Activated naive CD8-positive, alpha-beta T cell treated with anti-CD3 and anti-CD28 coated beads, Interleukin-2, amount 50 U/mL, for 24 hours (primary cell): ENCODE results near the gene NMNAT2.

ENCODE experiments used
- ATAC-seq: fragments of 150-1000 bp; cut with Tn5 transposase; one replicate; pipeline ENCODE4 v1.10.0; 2021
- DNase-seq: peaks from one replicate; pipeline ENCODE4 v3.0.0; 2021
- H3K27ac Mint-ChIP-seq: one replicate; pipeline ENCODE4 v1.8.0; 2021; ENCODE audit warnings: mild to moderate bottlenecking, mixed read lengths
- H3K27me3 Mint-ChIP-seq: one replicate; pipeline ENCODE4 v1.8.0; 2021; ENCODE audit warnings: mixed read lengths
- H3K36me3 Mint-ChIP-seq: one replicate; pipeline ENCODE4 v1.8.0; 2021; ENCODE audit warnings: low read depth, mixed read lengths
- H3K4me1 Mint-ChIP-seq: one replicate; pipeline ENCODE4 v1.8.0; 2021; ENCODE audit warnings: mixed read lengths
- H3K4me3 Mint-ChIP-seq: one replicate; pipeline ENCODE4 v1.8.0; 2021; ENCODE audit warnings: mild to moderate bottlenecking, moderate library complexity, mixed read lengths
- H3K9me3 Mint-ChIP-seq: one replicate; pipeline ENCODE4 v1.8.0; 2021; ENCODE audit warnings: mixed read lengths

The NMNAT2 gene

DNA sequence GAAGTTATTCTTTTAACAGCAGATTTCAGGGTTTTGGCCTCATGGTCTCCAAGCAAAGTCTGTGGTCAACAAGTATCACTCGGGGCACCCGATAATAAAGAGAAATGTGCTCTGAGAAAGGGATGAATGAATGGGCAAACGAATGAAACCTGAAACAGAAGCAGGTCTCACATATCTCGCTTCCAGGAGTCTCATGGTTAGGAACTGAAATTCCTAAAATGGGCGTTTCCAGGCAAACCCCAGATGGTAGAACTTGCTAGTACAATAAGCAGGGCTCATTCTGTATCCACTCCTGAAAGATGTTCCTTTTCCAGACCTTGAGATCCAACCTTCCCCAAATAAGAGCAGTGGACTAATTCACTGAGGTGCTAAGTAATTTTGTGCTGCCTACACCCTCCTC, 144.9 kb downstream of the NMNAT2 start:
- ATAC-seq (no peak), DNase-seq (no peak)
- no peaks in the 10 kb centered on the region for H3K27me3 Mint-ChIP-seq
- H3K4me1 Mint-ChIP-seq = no peaks in the 10 kb centered on the region
- no peaks in the 10 kb centered on the region for H3K9me3 Mint-ChIP-seq
- H3K36me3 Mint-ChIP-seq = no peaks in the 10 kb centered on the region
- H3K4me3 Mint-ChIP-seq = no peak overlapping the region
- H3K27ac Mint-ChIP-seq = no peak overlapping the region

DNA sequence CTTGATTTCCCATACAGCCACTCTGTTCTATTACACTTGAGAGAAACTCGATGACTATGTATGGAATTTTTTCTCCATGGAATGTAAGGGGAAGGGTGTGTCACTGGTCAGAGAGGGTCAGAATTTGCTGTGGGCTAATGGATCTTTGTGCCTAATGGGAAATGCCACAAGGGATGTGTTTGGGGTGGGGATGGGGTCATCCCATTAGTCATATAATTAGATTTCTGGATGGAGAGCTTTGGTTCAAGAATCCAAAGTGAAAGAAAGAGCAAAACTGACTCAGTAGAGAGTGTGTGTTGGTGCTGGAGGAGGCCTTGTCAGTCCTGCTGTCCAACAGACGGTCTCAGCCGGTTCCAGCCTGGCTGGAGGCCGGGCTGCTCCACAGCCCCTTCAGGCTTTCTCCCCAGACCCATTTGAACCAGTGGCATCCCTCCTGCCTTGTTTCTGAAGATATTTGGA, 145.8 kb downstream of the NMNAT2 start:
- H3K27ac Mint-ChIP-seq = no peak overlapping the region
- H3K4me1 Mint-ChIP-seq = no peaks in the 10 kb centered on the region
- no peak overlapping the region for H3K4me3 Mint-ChIP-seq
- H3K36me3 Mint-ChIP-seq = no peaks in the 10 kb centered on the region
- H3K27me3 Mint-ChIP-seq = no peaks in the 10 kb centered on the region
- ATAC-seq (no peak), DNase-seq (no peak)
- no peaks in the 10 kb centered on the region for H3K9me3 Mint-ChIP-seq

DNA sequence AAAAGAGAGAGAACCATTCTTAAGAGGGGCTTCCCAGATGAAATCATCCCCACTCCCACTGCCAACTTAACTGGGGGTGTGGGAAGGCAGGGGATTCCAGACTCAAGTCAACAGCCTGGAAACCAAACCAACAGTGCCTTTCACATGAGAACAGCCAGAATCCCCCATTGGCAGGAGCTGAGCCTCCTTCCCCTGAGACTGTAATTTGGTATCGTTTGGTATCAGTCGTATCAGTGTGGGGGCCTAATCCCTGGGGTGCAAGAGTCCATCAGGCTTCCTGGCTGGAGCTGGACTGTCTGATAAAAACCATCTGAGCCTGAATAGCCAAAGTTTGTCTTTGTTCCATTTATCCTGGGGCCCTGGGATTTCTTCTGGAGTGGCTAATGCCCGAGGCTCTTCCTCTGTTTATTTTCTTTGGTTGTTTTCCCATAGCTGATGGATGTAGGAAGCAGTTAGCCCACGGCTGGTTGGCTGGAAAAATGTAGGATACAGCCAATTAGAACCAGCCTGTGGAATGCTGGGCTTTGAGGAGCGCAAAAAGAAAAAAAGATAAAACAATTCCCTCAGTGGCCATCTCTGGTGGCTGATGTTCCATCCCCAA, 147.5 kb downstream of the NMNAT2 start:
- no peak for ATAC-seq
- no peaks in the 10 kb centered on the region for H3K9me3 Mint-ChIP-seq

DNA sequence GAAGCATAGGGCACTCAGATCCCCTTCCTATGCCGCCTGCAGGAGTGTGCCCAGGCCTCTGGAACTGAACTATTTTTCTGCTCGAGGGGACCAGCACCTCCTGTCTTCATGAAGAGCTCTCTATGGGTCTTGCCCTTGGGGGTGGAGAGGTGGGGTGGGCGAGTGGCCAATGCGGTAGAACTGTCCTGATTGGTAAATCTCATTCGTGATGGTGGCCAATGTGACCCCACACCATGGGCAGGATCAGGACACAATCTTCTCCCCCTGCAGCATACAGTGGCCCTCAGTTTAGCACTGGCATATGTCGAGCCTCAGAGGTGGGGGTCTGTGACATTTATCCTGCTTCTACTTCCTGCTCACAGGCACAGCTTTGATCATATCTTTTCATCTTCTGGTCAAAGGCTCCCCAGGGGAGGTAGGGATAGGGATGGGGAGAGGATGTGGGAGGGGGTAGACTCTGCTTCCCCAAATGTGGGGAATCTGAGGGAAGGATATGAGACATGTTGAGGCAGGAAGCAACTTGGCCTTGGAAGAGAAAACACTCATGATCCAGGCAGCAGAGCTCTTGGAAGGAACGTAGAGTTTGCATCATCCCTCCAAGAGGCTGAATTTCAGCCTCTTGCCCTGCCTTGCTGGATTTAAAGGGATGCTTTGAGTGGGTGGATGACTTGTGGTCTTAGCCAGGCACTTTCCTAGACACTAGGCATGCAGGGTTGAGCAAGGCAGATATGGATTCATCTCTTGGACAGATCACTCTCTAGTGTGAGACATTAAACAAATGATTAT, 150.3 kb downstream of the NMNAT2 start:
- no peak for DNase-seq
- no peaks in the 10 kb centered on the region for H3K36me3 Mint-ChIP-seq
- H3K4me1 Mint-ChIP-seq = no peaks in the 10 kb centered on the region
- H3K9me3 Mint-ChIP-seq = no peaks in the 10 kb centered on the region
- H3K27ac Mint-ChIP-seq = no peak overlapping the region
- ATAC-seq = no peak
- no peak overlapping the region for H3K4me3 Mint-ChIP-seq
- H3K27me3 Mint-ChIP-seq = peaks cover 6% of the 10 kb centered on the region

More for the DNA sequence above, 147.5 kb downstream of the NMNAT2 start:
- H3K27ac Mint-ChIP-seq = no peak overlapping the region
- no peaks in the 10 kb centered on the region for H3K4me1 Mint-ChIP-seq
- no peak overlapping the region for H3K4me3 Mint-ChIP-seq
- no peak for DNase-seq
- H3K27me3 Mint-ChIP-seq = peaks cover 2% of the 10 kb centered on the region
- no peaks in the 10 kb centered on the region for H3K36me3 Mint-ChIP-seq

DNA sequence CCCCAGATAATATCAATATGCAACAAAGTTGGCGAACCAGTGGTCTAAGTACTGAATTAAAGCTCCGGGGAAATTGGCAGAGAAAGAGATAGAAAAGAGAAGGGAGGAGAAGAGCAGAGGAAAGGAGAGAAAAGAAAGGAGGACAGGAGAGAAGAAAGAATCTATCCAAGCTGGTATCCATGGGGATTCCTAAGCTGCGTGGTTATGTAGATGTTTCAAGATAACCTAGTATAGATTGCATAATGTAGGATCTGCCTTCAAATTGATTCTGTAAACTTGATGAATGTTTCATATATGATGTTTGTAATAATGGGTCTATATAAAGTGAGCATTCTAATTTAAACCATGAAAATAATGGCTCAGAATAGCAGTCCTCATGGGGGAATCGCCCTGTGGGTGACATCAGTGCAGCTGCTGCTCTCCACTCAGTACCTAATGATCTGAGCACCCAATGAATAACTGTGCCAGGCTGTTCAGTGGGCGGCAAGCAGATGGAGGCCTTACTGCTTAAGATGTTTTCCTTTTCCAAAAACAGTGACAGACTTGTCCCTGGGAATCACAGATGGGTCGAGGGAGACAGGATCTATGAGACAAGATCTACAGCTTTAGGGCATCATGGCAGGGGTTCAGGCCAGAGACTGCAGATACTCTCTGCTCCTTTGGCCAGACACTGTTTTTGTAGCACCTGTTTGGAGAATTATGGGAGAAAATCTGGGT, 154.1 kb downstream of the NMNAT2 start:
- no peaks in the 10 kb centered on the region for H3K36me3 Mint-ChIP-seq
- H3K27ac Mint-ChIP-seq = no peak overlapping the region
- no peaks in the 10 kb centered on the region for H3K9me3 Mint-ChIP-seq
- peaks cover 14% of the 10 kb centered on the region for H3K27me3 Mint-ChIP-seq
- H3K4me1 Mint-ChIP-seq = peaks cover 3% of the 10 kb centered on the region
- H3K4me3 Mint-ChIP-seq = no peak overlapping the region
- DNase-seq = no peak
- no peak for ATAC-seq

DNA sequence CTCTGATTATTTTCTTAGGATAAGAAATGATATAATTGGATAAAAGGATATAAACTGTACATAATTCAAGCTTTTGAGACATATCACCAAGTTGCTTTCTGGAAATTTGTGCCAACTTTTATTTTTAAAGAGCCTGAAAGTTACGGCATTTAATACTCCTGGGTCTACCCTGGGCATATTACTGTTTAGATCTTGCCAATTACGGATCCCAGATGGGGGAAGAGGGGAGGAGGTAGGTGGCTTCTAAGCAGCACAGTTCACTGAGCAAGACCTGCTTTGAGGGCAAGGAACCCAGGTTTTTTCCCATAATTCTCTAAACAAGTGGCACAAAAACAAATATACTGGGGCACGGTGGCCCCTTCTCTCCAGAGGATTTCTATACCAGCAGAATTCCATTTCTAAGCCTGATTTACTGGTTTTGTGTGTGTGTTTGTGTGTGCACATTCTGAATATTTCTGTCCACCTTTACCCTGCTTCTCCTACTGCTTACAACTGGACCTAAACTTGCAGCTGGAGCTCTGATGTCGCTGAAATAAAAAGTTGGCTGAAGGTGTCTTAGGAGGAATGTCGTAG, 155.5 kb downstream of the NMNAT2 start:
- Mint-ChIP-seq H3K36me3 (no peaks in the 10 kb centered on the region), H3K4me1 (peaks cover 3% of the 10 kb centered on the region), H3K27ac (no peak overlapping the region), H3K9me3 (no peaks in the 10 kb centered on the region), H3K27me3 (peaks cover 14% of the 10 kb centered on the region), H3K4me3 (no peak overlapping the region)
- ATAC-seq = no peak
- no peak for DNase-seq

DNA sequence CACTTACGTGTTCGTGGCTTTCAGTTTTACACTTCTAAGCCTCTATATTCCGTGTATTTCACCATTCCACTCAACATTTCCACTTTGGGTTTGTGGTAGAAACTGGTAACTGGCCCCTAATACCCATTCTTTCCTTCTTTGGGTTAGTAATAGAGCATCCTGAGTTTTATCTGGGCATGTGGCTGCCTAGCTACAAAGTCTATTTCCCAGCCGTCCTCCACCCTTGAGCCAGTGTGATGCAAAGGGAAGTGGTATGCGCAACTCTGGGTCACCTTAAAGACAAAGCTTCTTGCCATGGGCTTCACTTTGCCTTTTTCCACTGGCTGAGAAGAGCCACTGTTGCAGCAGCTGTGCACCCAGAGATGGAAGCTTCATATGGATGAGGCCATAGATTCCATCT, 158.3 kb downstream of the NMNAT2 start:
- ATAC-seq (peak; percentile 54), DNase-seq (no peak)
- Mint-ChIP-seq H3K4me3 (no peak overlapping the region), H3K4me1 (peaks cover 3% of the 10 kb centered on the region), H3K27me3 (peaks cover 13% of the 10 kb centered on the region), H3K36me3 (no peaks in the 10 kb centered on the region), H3K27ac (no peak overlapping the region), H3K9me3 (peaks cover 2% of the 10 kb centered on the region)

DNA sequence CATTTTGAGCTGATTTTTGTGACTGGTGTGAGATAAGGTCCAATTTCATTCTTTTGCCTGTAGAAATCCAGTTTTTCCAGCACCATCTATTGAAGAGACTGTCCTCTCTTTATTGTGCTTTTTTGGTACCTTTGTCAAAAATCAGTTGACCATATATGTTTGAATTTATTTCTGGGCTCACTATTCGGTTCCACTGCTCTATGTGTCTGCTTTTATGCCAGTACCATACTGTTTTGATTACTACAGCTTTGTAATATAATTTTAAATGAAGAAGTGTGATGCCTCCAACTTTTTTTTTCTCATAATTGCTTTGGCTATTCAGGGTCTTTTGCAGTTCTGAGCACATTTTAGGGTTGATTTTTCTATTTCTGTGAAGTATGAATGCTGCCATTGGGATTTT, 163.1 kb downstream of the NMNAT2 start:
- Mint-ChIP-seq H3K4me1 (peaks cover 5% of the 10 kb centered on the region), H3K27me3 (peaks cover 2% of the 10 kb centered on the region), H3K27ac (no peak overlapping the region), H3K9me3 (peaks cover 4% of the 10 kb centered on the region), H3K36me3 (no peaks in the 10 kb centered on the region), H3K4me3 (no peak overlapping the region)
- ATAC-seq (no peak), DNase-seq (no peak)

DNA sequence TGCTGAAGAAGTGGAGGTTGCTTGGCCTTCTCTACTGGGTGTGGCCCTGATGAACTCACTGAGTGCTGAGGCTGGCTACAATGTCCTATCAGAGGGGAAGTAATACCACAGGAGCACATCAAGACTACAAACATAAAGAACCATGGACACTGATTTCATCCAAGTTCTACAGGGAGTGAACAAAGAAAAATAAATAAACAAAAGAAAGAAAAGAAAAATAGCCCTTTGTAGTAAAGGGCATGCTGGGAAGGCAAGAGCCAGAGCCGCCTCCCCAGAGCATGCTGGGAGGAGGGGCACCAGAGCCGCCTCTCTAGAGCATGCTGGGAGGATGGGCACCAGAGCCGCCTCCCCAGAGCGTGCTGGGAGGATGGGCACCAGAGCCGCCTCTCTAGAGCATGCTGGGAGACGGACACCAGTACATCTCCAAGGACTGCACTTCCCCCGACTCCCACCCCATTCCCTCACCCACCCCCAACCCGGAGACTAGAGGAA, 166.2 kb downstream of the NMNAT2 start:
- Mint-ChIP-seq H3K9me3 (peaks cover 4% of the 10 kb centered on the region), H3K27ac (no peak overlapping the region)
- ATAC-seq = no peak

DNA sequence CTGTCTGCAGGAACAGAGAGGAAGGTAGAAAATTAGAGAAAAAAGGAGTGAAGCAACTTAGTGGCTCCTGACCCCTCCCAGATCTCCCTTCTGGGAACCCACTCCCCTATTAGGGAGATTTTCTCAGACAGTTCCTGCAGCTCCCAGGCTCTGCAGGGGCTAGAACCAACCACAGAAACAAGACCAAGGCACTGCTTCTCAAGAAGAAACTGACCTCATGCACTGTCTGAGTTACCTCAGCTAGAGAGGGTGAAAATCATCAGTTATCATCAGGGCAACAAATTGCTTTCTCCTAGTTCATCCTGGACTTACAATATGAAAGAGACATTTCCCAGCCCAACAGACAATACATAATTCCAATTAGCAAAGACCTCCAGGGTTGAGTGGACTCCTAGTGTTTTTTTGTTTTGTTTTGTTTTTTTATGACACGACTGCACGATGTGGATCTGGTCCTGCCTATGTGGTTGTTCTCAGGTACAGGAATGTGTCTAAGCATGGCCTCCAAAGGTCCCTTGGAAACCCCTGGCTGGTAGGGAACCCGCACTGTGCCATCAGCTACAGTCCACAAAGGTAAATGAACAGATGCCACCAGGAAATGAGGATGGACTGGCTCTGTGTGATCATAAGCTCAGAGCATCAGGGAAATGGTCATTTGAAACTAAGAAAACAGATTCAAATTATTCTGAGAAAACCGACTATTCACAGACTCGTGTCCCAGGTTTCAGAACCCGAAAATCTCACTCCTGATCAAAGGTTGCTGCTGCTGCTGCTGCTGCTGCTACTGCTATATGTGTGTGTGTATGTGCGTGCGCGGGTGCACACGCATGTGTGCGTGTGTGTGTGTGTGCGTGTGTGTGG, 166.8 kb downstream of the NMNAT2 start:
- Mint-ChIP-seq H3K9me3 (peaks cover 4% of the 10 kb centered on the region), H3K36me3 (no peaks in the 10 kb centered on the region), H3K27ac (no peak overlapping the region), H3K4me1 (peaks cover 2% of the 10 kb centered on the region), H3K4me3 (no peak overlapping the region), H3K27me3 (peaks cover 3% of the 10 kb centered on the region)
- no peak for ATAC-seq
- DNase-seq = no peak

More for the DNA sequence above, 166.2 kb downstream of the NMNAT2 start:
- Mint-ChIP-seq H3K4me1 (peaks cover 2% of the 10 kb centered on the region), H3K36me3 (no peaks in the 10 kb centered on the region), H3K27me3 (peaks cover 4% of the 10 kb centered on the region), H3K4me3 (no peak overlapping the region)
- DNase-seq = no peak

DNA sequence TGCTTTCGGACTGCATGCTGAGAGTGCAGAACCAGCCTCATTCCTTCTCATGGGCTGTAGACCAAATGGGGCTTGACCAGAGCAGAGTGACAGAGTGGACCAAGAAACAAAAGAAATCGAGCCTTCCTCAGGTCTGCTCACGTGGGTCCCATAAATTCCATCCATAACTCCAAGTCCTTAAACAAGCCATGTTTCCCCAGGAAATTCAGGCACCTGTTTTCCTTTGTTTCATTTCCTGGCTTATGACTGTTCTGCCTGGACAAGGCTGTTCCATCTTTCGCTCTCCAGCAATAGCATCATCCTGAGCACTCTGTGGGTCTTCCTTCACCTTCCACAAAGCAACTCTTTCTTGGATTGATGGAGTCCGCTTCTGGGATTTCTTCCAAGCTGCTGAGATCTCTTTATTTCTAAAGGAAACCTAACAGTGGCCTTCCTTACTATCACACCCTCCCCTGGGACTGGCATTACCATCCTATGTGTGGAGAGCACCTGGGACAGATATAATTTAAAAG, 168.2 kb downstream of the NMNAT2 start:
- no peak for ATAC-seq
- no peaks in the 10 kb centered on the region for H3K36me3 Mint-ChIP-seq
- H3K9me3 Mint-ChIP-seq = peaks cover 3% of the 10 kb centered on the region
- H3K27ac Mint-ChIP-seq = no peak overlapping the region
- H3K4me3 Mint-ChIP-seq = no peak overlapping the region
- no peak for DNase-seq
- peaks cover 2% of the 10 kb centered on the region for H3K27me3 Mint-ChIP-seq
- H3K4me1 Mint-ChIP-seq = peaks cover 2% of the 10 kb centered on the region

DNA sequence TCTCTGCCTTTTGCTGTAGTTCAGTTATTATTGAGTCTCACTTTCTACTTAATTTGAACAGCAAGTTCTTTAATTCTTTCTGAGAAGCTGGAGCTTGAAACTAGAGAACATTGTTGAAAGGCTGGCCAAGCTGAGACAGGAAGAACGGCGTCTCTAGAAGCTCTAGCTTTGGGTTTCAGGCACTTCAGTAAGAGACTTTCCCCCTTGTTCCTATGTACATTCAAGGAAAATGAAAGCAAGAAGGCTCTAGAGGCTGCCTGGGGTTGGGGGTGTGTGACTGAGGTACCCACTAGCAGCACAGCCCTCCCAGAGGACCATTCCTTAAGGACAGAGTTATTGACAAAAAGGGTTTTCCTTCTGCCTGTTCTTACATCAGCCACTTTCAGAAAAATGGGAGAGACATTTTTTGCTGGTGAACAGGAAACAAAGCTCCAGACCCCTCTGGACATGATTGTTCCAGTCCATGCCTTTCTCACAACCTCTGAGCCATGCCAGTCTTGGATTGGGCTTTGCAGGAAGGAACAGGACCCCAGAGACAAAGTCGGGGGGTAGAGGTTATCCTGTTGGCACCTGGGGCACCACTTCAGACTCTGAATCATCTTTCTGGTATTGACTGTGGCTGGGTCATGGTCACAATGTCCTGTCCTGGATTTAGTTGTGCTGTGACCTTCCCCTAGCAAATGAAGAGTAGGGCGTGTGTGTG, 169.0 kb downstream of the NMNAT2 start:
- Mint-ChIP-seq H3K4me3 (no peak overlapping the region), H3K9me3 (no peaks in the 10 kb centered on the region), H3K4me1 (peaks cover 2% of the 10 kb centered on the region), H3K36me3 (no peaks in the 10 kb centered on the region), H3K27me3 (peaks cover 4% of the 10 kb centered on the region), H3K27ac (no peak overlapping the region)
- DNase-seq (no peak), ATAC-seq (no peak)

DNA sequence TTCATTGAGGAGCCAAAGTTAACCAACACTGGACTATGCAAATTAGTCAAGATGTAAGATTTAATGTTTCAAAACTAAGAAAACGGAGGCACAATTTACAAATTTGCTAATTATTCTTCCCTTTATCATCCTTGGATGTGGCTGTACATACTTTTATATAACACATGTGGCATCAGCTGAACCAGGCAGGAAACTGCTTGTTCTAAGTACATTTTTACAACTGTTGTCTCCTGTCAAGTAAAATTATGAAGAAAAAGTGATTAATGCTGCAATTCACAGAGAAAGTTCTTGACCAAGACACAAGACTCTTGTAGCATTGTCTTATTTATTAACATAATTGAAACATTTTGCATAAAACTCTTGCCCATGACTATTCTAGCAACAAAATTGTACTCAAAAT, 170.2 kb downstream of the NMNAT2 start:
- ATAC-seq (no peak), DNase-seq (no peak)
- no peaks in the 10 kb centered on the region for H3K9me3 Mint-ChIP-seq

More for the DNA sequence above, 170.2 kb downstream of the NMNAT2 start:
- no peaks in the 10 kb centered on the region for H3K36me3 Mint-ChIP-seq
- H3K27me3 Mint-ChIP-seq = peaks cover 5% of the 10 kb centered on the region
- no peak overlapping the region for H3K27ac Mint-ChIP-seq
- no peak overlapping the region for H3K4me3 Mint-ChIP-seq
- peaks cover 2% of the 10 kb centered on the region for H3K4me1 Mint-ChIP-seq
